T47D (cell line): ENCODE measurements around the gene SNX13.

Experiments
- DNase-seq, 2 experiments: peaks; one replicate each; pipeline versions ENCODE4 v3.0.0 to v3.0.0-alpha.2; 2011 to 2012; ENCODE audit warnings: low read depth in 1 of 2, low spot score in 1 of 2
- JUND ChIP-seq: IDR thresholded peaks from 2 replicates; pipeline ENCODE4 v1.6.1; 2012; ENCODE audit warnings: low read depth
- in situ Hi-C: cut with HindIII; loops from 2 replicates; pipeline ENCODE4 v1.10.0; 2016; ENCODE audit warnings: low sequenced_read_pairs, low pct_unique_long_range_greater_than_20kb

SNX13 gene

DNA sequence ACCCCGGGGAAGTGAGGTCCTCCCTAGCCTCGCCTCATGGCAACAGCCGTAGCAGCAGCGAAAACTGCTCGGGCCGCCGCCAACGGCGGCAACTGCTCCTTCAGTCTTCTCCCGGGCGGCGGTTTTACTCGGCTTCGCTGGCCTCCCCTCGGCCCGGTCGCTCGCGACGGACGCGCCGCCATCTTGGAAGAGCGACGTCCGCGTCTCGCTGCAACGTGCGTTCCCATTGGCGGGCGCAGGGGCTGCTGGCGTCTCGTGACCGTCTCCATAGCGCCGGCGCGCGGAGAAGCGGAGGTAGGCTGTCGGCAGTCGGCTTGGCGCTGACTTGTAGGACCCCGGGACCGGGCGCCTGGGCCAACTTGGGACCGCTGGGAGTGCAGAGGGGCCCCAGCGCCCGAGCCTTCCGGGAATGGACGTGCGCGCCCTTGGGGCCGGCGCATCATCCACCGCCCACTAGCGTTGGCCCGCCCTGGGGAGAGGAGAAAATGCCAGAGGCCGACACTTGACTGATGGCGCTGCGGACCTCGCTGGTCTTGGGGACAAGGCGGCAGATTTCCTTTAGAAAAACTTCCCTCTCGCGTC is at the start of gene SNX13:
SNX13 (minus strand) TSS at position 193 of the 582 bp plus-strand sequence. CDS start 199 bp downstream, outside the sequence.
- in situ Hi-C loops = no loop called here
- peak; percentile 90 to 94 for DNase-seq
- TF ChIP-seq JUND = no peak

- in situ Hi-C loops = no loop called here
- no peak for DNase-seq
- no peak for TF ChIP-seq JUND
These were observed 49.3 kb upstream of the SNX13 start for GRCh38 chr7:17989546-17989945.

DNA sequence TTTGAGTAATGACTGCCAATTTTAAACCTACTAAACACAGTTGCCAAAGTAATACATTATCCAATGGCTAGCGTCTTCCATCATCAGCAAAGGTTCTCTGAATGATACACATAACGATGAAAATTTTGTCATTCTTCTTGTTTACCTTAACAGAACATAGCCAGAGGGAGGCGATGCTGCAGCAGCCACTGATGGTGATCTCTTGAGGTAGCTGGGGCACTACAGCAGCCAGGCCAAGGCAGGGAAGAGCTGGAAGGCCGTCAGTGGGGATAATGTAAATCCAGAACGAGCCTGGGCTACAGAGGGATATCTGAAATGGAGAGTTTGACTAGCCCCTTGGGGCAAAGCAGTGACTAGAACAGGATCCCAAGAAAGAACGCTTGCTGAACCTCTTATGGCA is 48.6 kb upstream of the SNX13 start:
- TF ChIP-seq JUND = no peak
- no peak for DNase-seq
- in situ Hi-C loops = no loop called here

DNA sequence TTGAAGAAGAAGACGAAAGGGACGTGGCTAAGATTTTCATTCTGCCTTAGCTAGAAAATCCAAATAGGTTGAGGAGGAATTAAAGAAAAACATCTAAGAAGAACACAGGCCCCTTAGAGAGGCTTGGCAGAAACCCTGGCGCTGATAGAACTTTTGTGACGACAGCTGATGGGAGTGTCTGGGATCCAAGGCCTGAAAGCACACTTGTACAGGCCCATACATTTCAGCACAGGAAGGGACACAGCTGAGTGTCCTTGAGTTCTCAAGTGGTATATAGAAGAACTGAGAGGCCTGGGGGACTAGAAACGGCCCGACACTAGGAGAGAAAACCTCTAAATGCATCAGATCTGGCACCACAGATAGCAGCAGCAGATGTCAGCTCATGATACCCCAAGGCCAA is 47.8 kb upstream of the SNX13 start:
- no peak for TF ChIP-seq JUND
- in situ Hi-C loops = no loop called here
- no peak for DNase-seq

- TF ChIP-seq JUND = no peak
- DNase-seq = no peak
- in situ Hi-C loops = no loop called here
These were observed 46.6 kb upstream of the SNX13 start for GRCh38 chr7:17986851-17987250.

- DNase-seq = no peak
- no peak for TF ChIP-seq JUND
- in situ Hi-C loops = no loop called here
These were observed 45.4 kb upstream of the SNX13 start for GRCh38 chr7:17985473-17986239.

DNA sequence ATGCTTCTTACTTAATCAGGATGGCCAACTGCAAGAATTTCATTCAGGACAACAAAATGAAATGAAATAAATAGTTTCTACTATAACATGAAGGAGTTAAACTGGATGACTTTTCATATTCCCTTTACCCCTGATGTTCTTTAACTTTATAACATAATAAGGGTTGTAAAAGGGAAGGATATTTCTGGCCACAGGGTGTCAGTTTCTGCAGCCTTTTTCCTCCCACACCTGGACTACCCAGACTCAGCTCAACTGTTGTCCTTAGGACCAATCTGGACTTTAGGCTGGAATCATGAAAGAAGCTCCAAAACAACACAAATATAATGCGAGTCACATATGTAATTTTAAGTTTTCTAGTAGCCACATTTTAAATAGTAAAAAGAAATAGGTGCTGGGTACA is 44.0 kb upstream of the SNX13 start:
- DNase-seq = peak in 1 of 2 experiments; percentile 22
- TF ChIP-seq JUND = no peak
- in situ Hi-C loops = no loop called here

DNA sequence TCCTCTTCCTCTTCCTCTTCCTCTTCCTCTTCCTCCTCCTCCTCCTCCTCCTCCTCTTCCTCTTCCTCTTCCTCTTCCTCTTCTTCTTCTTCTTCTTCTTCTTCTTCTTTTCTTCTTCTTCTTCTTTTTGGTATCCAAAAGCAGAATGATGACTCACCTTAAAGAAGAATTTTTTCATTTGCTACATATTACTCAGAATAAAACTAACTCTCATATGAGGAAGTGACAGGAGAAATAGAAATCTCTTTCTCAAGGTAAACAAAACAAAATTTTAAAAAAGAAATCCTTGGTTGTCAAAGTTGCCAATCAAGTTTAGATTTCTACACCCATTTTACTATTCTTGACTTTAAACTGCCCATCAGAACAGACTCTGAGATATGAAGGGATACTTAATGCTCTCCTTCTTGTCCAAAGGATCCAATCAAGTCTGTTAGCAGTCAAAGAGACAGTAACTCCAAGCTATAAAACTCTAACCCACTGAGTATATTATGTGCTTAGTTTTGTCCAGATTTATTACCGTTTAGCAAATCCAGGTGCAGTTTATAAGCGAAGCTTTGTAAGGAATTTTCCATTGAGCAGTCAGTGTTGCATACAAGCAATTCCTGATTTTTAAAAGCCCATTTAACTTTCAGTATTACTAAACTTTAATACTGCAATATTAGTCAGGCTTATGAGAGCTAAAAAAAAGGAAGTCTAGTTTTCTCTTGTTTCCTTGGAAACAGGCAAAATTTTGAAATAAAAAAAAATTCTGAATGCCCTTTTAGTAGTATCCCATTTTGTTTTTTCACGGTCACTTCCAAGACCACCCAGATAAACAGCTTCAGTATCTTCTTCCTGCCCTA is 43.1 kb upstream of the SNX13 start:
- no peak for TF ChIP-seq JUND
- in situ Hi-C loops = no loop called here
- DNase-seq = no peak

DNA sequence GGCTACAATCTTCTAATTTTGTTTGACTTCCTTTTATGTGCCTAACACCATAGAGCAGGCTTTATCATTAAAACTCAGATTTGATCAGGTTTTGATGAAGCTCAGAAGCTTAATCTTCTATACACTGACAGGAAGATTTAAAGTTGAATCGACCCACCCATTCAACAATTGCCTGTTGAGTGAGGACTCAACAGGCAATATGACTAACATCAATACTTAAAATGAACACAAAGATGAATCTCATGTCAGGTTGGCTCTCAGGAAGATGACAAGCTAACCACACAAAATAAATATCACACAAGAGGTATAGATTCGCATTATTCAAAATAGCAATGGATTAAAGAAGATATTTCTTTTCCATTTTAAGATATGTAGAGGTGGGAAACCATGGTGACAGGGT is 36.7 kb upstream of the SNX13 start:
- no peak for DNase-seq
- in situ Hi-C loops = no loop called here
- no peak for TF ChIP-seq JUND

DNA sequence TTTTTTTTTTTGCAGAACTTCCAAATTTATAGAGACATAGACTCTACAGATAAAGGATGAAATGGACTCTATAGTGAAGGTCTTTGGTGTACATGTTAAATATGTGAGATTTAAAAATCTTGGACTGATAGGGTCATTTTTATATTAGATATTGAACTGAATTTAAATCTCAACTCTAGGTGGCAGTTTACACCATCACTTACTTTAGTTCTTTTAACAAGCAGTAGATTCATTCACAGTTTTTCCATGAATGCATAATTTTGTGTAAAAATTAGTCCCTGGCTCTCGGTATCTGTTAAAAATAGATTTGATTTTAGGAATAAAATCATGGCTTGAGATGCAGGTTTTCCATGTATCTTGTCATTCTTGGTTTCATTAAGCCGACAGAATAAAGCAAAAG is 31.1 kb upstream of the SNX13 start:
- in situ Hi-C loops = no loop called here
- TF ChIP-seq JUND = no peak
- peak in 1 of 2 experiments; percentile 18 for DNase-seq

DNA sequence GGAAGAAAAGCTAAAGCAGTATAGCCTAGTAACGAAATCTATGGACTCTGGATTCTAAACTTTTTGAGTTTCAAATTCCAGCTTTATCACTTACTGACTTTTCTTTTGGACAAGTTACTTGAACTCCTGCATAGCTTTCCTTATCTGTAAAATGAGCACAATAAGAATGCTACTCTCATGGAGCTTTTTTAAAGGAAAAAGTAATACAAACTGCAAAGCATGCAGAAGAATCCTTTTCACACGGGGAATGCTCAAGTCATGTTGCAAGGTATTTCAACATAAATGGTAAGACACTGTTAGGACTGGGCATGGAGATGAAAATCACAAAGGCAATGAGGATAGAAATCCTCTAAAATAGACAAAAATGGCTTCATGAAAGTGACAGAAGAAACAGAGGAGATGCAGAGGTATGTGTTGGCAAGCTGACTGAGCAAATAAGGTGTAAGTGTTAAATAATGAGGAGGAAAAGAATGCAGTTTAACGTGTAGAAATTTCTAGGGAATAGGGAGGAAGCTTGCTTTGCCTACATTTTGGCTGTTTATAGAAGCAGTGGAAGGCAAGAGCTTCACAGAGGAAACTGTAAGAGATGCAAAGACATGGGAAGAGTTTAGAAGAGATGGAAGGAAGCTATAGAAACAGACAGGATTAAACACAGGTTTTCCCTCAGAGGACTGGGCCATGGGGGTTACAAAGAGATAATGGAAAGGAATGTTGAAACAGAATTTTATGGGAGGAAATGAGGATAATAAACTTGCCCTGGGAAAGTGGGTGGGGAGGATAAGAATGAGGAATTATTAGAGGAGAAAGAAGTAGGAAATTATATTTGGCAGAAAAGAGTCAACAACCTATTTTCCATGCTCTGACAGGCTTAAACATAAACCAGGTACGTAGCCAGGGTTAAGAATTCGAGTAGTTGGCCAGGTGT is 28.8 kb upstream of the SNX13 start:
- DNase-seq = peak; percentile 10 to 53
- no peak for TF ChIP-seq JUND
- in situ Hi-C loops = no loop called here

- in situ Hi-C loops = no loop called here
- DNase-seq = no peak
- TF ChIP-seq JUND = no peak
These were observed 26.4 kb upstream of the SNX13 start for GRCh38 chr7:17966706-17967105.
